Esophagus muscularis mucosa (tissue), 4 donors: ENCODE measurements around the gene COBL. TPM values are rescaled to one million over a fixed set of nuclear protein-coding genes. Genes with fewer than 3 reads are reported as not detected.

Experiments used
- DNase-seq: peaks from one replicate; pipeline ENCODE4 v3.0.0-alpha.2; 2017; ENCODE audit errors: extremely low spot score
- H3K27ac ChIP-seq, 4 donors: fragments of 200-600 bp; sonication (generic); replicated peaks in 1 of 4; 1 replicate in 3 of 4; 2 replicates in 1 of 4; pipeline ENCODE4 v1.5.1; 2016 to 2019; ENCODE audit warnings: mild to moderate bottlenecking in 1 of 4
- H3K27me3 ChIP-seq, 4 donors: fragments of 200-600 bp; sonication (generic); one replicate each; pipeline versions ENCODE4 v1.5.1 to v1.6.0; 2016 to 2019
- H3K36me3 ChIP-seq, 4 donors: fragments of 200-600 bp; sonication (generic); one replicate each; pipeline ENCODE4 v1.5.1; 2016 to 2019
- H3K4me1 ChIP-seq, 4 donors: fragments of 200-600 bp; sonication (generic); one replicate each; pipeline ENCODE4 v1.5.1; 2016 to 2019
- H3K4me3 ChIP-seq, 4 donors: fragments of 200-600 bp; sonication (generic); 1 replicate in 2 of 4; 2 replicates in 2 of 4; pipeline ENCODE4 v1.5.1; 2016 to 2019; ENCODE audit warnings: mild to moderate bottlenecking in 4 of 4, moderate library complexity in 1 of 4
- H3K9me3 ChIP-seq, 4 donors: fragments of 200-600 bp; sonication (generic); 1 replicate in 3 of 4; 2 replicates in 1 of 4; pipeline ENCODE4 v1.5.1; 2016 to 2019
- EP300 ChIP-seq: sonication (generic); formaldehyde crosslinking; IDR thresholded peaks from one replicate; pipeline ENCODE4 v1.6.1; 2017; ENCODE audit warnings: antibody characterized with exemption
- POLR2A ChIP-seq: fragments of 450-650 bp; IDR thresholded peaks from one replicate; pipeline ENCODE4 v1.6.1; 2017; ENCODE audit warnings: antibody characterized with exemption, moderate library complexity, mild to moderate bottlenecking, low read depth
- POLR2AphosphoS5 ChIP-seq, 2 donors: sonication (generic); formaldehyde crosslinking; IDR thresholded peaks; one replicate each; pipeline ENCODE4 v1.6.1; 2017; ENCODE audit warnings: antibody characterized with exemption in 2 of 2
- WGBS: methylation state at CpG from one replicate; pipeline ENCODE4 v1.1.5; 2018; 5-methylcytosine and 5-hydroxymethylcytosine counted together
- intact Hi-C: fragments of 100-400 bp; cut with DNase I; formaldehyde crosslinking; loops from one replicate; pipeline ENCODE4 v1.15.1; 2023
- total RNA-seq, 4 donors: library from RNA; depleted of rRNA; stranded (reverse); fragments of >200 nt; gene quantifications; one replicate each; pipeline versions ENCODE4 v1.1.0 to v1.2.1, GENCODE V29; 2016
- TF ChIP-seq, protein P1 (sequence below), 3 experiments: fragments of 200-600 bp in 2 of 3; fragments of 450-650 bp in 1 of 3; sonication (generic) in 2 of 3; IDR thresholded peaks; one replicate each; pipeline ENCODE4 v1.5.1; 2017 to 2019; ENCODE audit warnings: antibody characterized with exemption in 3 of 3, mild to moderate bottlenecking in 2 of 3, moderate library complexity in 1 of 3

The COBL gene
- total RNA-seq, 4 donors from 2014 or later: 29.8 to 51.4 (median 45.9) TPM

DNA sequence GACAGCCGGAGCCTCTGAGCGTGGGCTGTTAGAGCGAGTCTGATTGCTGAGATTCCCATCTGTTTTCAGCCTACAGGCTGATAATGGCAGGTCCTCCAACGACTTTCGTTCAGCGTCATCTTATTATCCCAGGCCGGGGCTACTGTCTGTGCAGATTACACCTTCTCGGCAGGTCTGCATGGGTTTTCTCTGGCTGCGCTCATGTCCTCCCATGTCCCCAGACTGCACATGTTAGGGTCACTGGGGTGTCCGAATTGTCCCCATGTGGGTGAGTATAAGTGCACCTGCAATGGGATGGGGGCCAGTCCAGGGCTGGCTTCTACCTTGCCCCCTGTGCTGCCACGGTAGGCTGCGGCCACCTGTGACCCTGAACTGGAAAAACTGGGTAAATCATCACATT, 257.8 kb downstream of the COBL start:
- H3K4me3 ChIP-seq: no peak overlapping the region
- no peak for TF ChIP-seq EP300
- no peak for TF ChIP-seq POLR2AphosphoS5 (IDR thresholded peaks at IDR 0.05)
- no peaks in the 10 kb centered on the region for H3K9me3 ChIP-seq
- peaks cover 0 to 5% (median 0%) of the 10 kb centered on the region in 4 donors for H3K4me1 ChIP-seq
- no peak overlapping the region for H3K27ac ChIP-seq
- intact Hi-C loops: no loop called here
- no peaks in the 10 kb centered on the region for H3K27me3 ChIP-seq
- DNase-seq: peak; percentile 83
- H3K36me3 ChIP-seq: peaks cover 0 to 4% (median 0%) of the 10 kb centered on the region in 4 donors
- 89% methylated on average over 9 of the region's 12 CpGs for WGBS

DNA sequence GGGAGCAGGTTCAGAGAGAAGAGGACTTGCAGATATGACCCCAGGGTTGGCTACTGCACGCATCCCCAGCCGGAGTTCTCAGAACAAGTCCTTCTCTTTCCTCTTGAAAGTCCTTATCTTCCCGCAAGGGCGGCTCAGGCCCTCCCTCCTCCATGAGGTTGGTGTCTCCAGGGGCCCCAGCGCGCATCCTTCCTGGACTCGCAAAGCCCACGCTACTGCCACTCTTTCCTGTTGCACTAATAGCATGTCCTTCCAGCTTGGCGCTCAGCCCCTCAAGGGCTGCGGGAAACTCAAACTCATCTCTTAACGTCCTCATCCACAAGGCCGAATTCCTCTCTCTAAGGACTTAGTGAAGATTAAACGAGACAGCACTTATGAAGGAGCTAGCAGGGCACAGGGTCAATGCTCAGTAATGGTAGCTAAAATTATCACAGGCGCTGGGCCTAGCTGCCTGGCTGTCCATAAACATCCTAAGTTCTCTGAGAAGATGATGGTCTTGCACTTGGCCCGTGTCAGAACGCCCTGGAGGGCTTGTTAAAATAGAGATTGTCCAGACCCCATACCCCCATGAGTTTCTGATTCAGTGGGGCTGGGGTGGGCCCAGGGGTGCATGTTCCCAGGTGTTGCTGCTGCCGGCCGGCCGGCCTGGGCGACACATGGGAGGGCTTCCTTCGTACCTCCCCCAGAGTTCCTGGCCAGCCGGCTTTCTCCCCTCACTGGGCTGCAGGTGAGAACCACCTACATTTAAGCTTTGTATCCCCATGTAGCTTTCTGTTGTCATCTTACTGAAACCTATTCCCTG, 261.4 kb downstream of the COBL start:
- DNase-seq: peak; percentile 90
- WGBS: 92% methylated on average over 19 of the region's 22 CpGs
- no peaks in the 10 kb centered on the region for H3K27me3 ChIP-seq
- intact Hi-C loops: no loop called here
- H3K4me3 ChIP-seq: no peak overlapping the region
- no peaks in the 10 kb centered on the region for H3K36me3 ChIP-seq
- no peaks in the 10 kb centered on the region for H3K9me3 ChIP-seq
- TF ChIP-seq POLR2AphosphoS5 (IDR thresholded peaks at IDR 0.05) (no peak), POLR2A (no peak), EP300 (no peak)
- TF ChIP-seq, protein P1, sequence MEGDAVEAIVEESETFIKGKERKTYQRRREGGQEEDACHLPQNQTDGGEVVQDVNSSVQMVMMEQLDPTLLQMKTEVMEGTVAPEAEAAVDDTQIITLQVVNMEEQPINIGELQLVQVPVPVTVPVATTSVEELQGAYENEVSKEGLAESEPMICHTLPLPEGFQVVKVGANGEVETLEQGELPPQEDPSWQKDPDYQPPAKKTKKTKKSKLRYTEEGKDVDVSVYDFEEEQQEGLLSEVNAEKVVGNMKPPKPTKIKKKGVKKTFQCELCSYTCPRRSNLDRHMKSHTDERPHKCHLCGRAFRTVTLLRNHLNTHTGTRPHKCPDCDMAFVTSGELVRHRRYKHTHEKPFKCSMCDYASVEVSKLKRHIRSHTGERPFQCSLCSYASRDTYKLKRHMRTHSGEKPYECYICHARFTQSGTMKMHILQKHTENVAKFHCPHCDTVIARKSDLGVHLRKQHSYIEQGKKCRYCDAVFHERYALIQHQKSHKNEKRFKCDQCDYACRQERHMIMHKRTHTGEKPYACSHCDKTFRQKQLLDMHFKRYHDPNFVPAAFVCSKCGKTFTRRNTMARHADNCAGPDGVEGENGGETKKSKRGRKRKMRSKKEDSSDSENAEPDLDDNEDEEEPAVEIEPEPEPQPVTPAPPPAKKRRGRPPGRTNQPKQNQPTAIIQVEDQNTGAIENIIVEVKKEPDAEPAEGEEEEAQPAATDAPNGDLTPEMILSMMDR (IDR thresholded peaks at IDR 0.05): no peak
- H3K4me1 ChIP-seq: peaks cover 0 to 5% (median 0%) of the 10 kb centered on the region in 4 donors
- no peak overlapping the region for H3K27ac ChIP-seq

DNA sequence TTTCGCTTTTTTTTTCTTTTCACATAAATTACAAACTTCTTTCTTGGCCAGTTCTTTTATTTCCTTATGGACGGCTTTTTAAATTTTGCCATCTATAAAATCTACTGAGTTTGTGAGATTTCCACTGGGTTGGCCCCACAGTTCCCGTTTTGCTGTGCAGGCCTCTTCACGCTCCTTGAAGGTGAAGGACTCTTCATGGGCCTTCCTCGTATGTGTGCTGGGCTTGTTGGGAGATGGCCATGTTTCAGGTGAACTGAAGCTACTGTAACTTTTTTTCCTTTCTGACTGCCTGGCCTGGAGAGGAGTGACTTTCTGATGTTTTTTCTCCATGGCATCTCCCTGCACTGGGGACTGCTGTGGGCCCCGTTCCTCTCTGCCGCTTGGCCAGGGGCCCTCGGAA, 262.4 kb downstream of the COBL start:
- WGBS: 88% methylated on average over 8 of the region's 8 CpGs
- intact Hi-C loops: no loop called here

DNA sequence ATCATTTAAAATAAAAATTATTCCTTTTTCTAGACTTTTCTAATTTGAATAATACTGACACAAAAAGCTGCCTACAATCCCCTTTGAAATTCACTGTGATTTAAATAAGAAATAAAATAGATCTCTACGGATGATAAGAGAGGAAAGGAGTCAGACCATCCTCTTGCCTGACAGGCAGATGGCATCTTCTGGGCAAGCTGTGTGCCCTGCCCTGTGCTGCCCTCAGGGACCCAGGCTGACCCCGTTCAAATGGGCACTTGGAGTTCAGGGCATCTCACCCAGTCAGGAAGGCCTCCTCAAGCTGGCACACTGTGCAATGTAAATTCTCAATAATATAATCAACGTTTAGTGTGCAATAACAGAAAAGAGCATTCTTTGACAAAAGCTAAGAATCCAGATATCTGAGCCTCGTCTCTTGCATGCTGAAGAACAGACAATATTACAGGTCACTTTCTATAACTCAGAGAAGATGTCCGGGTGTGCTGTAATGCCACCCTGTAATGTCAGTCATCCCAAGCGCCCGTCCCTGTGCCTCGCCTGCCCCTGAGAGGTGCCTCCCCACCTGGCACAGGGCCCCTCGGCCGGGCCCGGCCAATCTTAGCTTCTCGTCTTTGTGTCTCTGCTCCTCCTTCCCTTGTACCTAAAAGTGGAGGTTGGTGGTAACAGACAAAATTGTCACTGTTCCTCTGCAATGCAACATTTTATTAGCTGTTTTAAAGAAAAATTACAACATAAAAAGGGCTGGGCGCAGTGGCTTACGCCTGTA, 263.3 kb downstream of the COBL start:
- H3K9me3 ChIP-seq: no peaks in the 10 kb centered on the region
- no peak overlapping the region for H3K4me3 ChIP-seq
- H3K4me1 ChIP-seq: peaks cover 0 to 5% (median 0%) of the 10 kb centered on the region in 4 donors
- DNase-seq: peak; percentile 62
- no peaks in the 10 kb centered on the region for H3K36me3 ChIP-seq
- intact Hi-C loops: no loop called here
- H3K27me3 ChIP-seq: no peaks in the 10 kb centered on the region
- 87% methylated on average over 14 of the region's 14 CpGs for WGBS
- H3K27ac ChIP-seq: no peak overlapping the region
- TF ChIP-seq POLR2A: no peak
- TF ChIP-seq EP300: no peak
- TF ChIP-seq, protein P1 (IDR thresholded peaks at IDR 0.05): no peak
- TF ChIP-seq POLR2AphosphoS5 (IDR thresholded peaks at IDR 0.05): no peak

More for the DNA sequence above, 262.4 kb downstream of the COBL start:
- TF ChIP-seq EP300: no peak
- TF ChIP-seq, protein P1 (IDR thresholded peaks at IDR 0.05): no peak
- no peak for TF ChIP-seq POLR2AphosphoS5 (IDR thresholded peaks at IDR 0.05)
- no peak for TF ChIP-seq POLR2A
- no peaks in the 10 kb centered on the region for H3K27me3 ChIP-seq
- no peaks in the 10 kb centered on the region for H3K9me3 ChIP-seq
- DNase-seq: no peak
- no peaks in the 10 kb centered on the region for H3K36me3 ChIP-seq
- no peak overlapping the region for H3K27ac ChIP-seq
- H3K4me1 ChIP-seq: peaks cover 0 to 5% (median 0%) of the 10 kb centered on the region in 4 donors
- H3K4me3 ChIP-seq: no peak overlapping the region

DNA sequence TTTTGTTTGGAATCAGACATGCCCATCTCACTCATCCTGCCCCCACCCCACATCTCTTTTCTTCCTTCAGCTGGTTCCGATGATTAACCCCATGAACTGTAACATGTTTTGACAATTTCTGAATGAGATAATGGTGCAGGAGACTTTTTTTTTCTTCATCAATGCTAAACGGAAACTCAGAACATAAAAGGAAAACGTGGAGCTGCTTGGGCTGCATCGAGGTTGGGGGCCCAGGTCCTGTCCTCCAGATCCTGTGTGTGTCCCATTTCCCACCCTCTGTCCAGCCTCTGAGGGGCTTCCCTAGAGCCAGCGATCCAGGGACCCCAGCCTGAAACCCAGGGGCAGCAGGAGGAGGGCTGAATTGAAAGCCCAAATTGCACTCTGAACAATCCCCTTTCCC, 270.1 kb downstream of the COBL start:
- intact Hi-C loops: no loop called here
- H3K4me1 ChIP-seq: peaks cover 0 to 3% (median 0%) of the 10 kb centered on the region in 4 donors
- H3K36me3 ChIP-seq: no peaks in the 10 kb centered on the region
- H3K9me3 ChIP-seq: no peaks in the 10 kb centered on the region
- TF ChIP-seq POLR2A: no peak
- no peak for TF ChIP-seq EP300
- no peak for TF ChIP-seq POLR2AphosphoS5 (IDR thresholded peaks at IDR 0.05)
- TF ChIP-seq, protein P1 (IDR thresholded peaks at IDR 0.05): no peak
- DNase-seq: no peak
- H3K4me3 ChIP-seq: no peak overlapping the region
- no peak overlapping the region for H3K27ac ChIP-seq
- 58% methylated on average over 5 of the region's 5 CpGs for WGBS
- H3K27me3 ChIP-seq: no peaks in the 10 kb centered on the region
